ENCODE results near the gene MUCL3.

Gene MUCL3

DNA sequence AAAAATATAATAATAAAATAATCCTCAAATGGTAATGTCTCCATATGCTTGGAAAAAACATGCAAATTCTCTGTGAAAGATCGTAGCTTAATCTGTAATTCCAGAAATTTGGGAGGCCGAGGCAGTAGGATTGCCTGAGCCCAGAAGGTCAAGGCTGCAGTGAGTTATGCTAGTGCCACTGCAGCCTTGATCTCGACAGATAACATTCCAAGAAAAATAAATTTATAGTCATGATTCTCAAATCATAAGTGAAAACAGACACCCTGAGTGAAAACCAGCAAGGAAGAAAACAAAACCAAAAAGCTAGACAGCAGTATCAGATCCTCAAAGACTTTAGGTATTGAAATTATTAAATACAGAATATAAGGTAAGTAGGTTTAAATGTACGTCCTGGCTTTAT is 38.9 kb downstream of the MUCL3 start:
- H3K27ac ChIP-seq, result no peak overlapping the region
- TF ChIP-seq, protein P1, sequence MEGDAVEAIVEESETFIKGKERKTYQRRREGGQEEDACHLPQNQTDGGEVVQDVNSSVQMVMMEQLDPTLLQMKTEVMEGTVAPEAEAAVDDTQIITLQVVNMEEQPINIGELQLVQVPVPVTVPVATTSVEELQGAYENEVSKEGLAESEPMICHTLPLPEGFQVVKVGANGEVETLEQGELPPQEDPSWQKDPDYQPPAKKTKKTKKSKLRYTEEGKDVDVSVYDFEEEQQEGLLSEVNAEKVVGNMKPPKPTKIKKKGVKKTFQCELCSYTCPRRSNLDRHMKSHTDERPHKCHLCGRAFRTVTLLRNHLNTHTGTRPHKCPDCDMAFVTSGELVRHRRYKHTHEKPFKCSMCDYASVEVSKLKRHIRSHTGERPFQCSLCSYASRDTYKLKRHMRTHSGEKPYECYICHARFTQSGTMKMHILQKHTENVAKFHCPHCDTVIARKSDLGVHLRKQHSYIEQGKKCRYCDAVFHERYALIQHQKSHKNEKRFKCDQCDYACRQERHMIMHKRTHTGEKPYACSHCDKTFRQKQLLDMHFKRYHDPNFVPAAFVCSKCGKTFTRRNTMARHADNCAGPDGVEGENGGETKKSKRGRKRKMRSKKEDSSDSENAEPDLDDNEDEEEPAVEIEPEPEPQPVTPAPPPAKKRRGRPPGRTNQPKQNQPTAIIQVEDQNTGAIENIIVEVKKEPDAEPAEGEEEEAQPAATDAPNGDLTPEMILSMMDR (conservative IDR thresholded peaks at IDR 0.05), result no peak

DNA sequence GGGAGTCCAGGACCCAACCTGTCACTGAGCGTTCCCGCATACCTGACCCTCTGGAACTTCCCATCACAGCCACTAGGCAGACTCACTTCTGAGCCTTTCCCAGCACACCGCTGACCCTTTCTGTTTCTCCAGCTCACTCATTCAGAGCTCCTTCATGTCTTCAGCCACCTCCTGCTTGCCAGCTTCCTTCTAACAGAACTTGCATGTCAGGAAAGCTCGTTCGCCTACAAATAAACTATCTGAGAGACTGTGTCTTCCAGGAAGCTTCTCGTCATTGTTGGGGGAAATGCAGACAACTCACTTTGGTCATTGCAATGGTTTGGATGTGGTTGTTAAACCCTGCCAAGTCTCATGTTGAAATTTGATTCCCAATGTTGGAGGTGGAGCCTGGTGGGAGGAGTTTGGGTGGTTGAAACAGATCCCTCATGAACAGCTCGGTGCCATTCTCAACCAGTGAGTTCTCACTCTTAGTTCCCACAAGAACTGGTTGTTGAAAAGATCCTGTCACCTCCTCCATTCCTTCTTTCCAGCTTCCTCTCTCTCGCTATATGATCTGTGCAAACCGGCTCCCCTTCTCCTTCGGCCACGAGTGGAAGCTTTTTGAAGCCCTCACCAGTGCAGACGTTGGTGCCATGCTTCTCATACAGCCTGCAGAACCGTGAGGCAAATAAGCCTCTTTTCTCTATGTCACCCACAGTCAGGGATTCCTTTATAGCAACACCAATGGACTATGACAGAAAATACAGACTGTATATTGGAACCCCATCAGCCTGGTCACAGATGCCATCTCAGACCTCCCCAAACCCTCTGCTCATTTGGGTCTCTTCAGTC is 41.4 kb downstream of the MUCL3 start:
- TF ChIP-seq, protein P1 (conservative IDR thresholded peaks at IDR 0.05), result no peak; the same call in 1 of the 2 replicates
- no peak overlapping the region for H3K27ac ChIP-seq

DNA sequence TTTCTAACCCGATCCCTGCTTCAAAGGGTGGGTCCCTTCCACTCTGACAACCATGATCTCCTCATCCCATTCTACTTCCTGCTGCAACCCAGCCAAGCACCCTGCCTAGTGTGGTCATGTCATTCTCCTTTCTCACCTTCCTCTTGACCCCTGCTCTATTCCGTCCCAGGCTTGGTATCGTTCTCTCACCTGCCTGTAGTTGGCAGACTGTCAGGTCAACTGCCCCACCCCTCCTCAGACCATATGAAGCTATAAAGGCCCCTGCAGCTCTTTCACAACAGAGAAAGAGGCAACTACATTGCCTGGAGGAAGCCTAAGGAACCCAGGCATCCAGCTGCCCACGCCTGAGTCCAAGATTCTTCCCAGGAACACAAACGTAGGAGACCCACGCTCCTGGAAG is 42.7 kb downstream of the MUCL3 start, which contains the start of gene MUC21:
Gene MUC21, plus strand, starts transcription at position 280 of the 400 bp plus-strand sequence. CDS start 241 bp downstream, outside the sequence.
- H3K27ac ChIP-seq, result no peak within 1 kb of the TSS
- TF ChIP-seq, protein P1 (conservative IDR thresholded peaks at IDR 0.05), result no peak

DNA sequence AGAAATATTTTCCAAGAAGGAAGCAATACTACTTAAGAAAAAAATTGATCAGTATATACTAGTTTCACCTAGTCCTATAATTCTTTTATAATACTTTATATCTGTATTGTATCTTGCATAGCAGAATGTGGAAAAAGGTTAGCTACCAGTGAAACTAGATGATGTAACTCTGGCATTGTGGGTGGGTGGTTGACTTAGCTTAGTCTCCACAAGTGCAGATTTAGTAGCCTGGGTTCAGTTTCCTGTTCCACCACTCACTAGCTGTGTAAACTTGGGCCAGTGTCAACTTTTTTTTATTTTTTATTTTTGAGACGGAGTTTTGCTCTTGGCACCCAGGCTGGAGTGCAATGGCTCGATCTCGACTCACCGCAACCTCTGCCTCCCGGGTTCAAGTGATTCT is 44.7 kb downstream of the MUCL3 start:
- TF ChIP-seq, protein P1 (conservative IDR thresholded peaks at IDR 0.05), result no peak
- no peak overlapping the region for H3K27ac ChIP-seq

DNA sequence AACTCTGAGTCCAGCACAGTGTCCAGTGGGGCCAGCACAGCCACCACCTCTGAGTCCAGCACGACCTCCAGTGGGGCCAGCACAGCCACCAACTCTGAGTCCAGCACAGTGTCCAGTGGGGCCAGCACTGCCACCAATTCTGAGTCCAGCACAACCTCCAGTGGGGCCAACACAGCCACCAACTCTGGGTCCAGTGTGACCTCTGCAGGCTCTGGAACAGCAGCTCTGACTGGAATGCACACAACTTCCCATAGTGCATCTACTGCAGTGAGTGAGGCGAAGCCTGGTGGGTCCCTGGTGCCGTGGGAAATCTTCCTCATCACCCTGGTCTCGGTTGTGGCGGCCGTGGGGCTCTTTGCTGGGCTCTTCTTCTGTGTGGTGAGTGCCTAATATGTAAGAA is 46.5 kb downstream of the MUCL3 start:
- H3K27ac ChIP-seq, result no peak overlapping the region
- TF ChIP-seq, protein P1 (conservative IDR thresholded peaks at IDR 0.05), result no peak

DNA sequence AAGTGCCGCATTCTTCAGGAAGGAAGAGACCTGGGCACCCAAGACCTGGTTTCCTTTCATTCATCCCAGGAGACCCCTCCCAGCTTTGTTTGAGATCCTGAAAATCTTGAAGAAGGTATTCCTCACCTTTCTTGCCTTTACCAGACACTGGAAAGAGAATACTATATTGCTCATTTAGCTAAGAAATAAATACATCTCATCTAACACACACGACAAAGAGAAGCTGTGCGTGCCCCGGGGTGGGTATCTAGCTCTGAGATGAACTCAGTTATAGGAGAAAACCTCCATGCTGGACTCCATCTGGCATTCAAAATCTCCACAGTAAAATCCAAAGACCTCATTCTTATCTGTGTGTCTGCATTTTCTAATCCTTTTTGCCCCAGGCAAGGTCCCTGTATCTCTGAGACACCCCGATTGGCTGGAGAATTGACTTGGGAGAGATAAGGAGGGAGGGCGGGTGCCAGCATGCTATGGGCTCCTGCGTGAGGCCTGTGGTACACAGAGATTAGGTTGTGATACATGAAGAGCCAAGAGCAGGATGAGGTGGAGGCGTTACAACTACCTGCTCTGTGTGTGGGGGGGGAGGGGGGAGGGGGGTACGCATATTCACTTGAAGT is 47.5 kb downstream of the MUCL3 start:
- no peak overlapping the region for H3K27ac ChIP-seq
- TF ChIP-seq, protein P1 (conservative IDR thresholded peaks at IDR 0.05), result no peak

DNA sequence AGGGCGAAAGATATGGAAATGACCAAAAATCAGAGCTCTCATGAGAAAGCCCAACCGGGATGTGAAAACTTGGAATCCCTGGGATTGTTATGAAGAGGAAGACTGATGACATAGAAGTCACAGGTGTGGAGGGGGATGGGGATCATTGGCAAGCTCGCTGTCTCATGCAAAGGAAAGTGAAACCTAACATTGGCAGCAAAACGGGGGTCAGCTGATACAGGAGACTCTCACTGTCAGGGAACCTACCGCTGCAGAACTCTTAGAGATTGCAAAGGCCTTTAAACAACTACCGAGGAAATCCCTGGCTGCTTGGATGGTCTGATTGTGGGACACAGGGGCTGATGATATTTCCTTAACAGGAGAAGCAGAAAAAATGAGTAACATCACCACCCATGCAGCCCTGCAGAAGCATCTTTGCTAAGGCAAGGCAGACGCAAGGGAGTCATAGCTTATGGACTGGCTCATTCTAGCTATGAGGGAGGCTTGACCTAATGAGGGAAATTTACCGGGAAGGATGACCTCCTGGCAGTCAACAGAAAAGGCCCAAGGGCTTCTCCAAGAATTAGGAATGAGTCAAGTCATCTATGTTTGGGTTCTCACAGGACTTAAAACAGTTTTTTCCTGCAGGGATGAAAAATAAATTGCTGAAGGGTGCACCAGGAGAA is 49.8 kb downstream of the MUCL3 start:
- H3K27ac ChIP-seq, result no peak overlapping the region
- TF ChIP-seq, protein P1 (conservative IDR thresholded peaks at IDR 0.05), result no peak

Data from VCaP (cell line).